Occipital lobe (tissue), 2 donors: ENCODE measurements around the gene CD2. TPM values are rescaled to one million over a fixed set of nuclear protein-coding genes. Genes with fewer than 3 reads are reported as not detected.

Experiments
- DNase-seq: peaks from one replicate; lab custom pipeline; 2025; lab: John Stamatoyannopoulos, UW
- total RNA-seq: library from RNA; depleted of rRNA; stranded (reverse); fragments of >200 nt; gene quantifications from one replicate; pipeline ENCODE4 v1.2.3, GENCODE V29; 2014

CD2 gene
- total RNA-seq, 1 donor from 2014 or later, result not detected

DNA sequence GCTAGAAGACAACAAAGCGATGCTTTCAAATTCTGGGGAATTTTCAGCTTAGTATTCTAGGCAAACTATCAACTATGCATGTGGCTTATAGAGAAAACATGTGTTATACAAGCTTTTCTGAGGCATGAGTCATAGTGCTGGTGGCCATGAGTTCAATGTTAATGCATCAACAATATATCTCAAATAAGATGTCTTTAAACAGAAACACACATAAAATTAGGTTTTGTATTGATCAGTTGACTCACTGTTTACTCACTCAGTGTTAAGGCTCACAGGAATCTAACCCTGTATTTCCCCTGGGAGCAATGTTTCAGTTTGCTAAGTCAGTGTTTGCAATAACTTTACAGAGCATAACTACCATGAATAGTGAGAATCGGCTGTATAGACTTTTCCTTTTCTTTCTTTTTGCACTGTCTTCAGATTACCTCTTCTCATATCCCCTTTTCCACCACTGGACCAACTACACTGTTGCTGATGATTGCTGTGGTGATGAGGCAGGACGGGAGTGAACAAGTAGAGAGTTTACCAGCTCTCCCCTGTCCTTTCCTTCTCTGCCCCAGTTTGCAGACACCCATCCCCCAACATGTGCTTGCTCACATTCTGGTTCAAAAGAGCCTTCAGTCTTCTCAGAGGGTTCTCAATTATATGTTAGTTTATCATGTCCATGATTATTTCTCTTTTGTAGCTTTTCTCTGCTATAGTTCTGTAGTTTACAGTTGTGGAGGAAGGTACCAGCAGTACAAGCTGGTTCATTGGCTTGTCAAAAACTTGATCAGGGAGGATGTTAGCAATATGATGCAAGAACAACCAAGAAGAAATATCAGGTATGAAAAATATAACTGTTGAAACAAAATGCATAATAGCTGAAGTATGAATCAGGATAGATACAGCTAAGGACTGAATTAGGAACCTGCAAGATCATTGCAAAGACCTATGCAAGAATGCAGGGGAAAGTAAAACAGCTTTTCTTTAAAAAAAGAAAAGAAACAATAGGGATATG is 23.9 kb downstream of the CD2 start:
- no peak for DNase-seq

DNA sequence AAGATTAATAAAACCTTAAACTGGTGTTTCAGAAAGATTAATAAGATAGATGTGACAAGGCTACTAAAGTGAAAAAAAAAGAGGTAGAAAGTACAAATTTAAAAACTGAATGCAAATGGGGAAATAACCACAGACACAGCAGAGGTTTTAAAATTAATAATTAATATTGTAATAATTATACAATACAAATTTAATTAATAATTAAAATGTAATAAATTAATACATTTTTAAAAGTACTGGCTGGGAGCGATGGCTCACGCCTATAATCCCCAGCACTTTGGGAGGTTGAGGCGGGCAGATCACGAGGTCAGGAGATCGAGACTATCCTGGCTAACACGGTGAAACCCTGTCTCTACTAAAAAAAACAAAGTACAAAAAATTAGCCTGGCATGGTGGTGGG is 26.8 kb downstream of the CD2 start:
- no peak for DNase-seq

DNA sequence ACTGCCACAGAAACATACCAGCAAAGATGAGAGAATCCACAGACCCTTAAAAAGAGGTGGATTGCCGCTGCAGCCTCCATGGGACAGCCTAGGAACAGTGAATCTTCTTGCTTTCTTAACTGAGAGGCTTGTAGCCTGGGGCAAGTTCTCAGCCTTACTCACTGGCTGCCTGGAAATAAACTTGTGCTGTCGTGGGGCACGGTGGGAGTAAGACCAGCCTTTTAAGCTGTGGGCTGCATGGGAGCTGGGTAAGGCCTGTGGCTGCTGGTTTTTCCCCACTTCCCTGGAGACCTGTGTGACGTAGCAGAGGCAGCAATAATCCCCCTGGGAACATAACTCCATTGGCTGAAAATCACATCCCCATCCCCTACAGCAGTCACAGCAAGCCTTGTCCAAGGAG is 30.8 kb downstream of the CD2 start:
- no peak for DNase-seq

DNA sequence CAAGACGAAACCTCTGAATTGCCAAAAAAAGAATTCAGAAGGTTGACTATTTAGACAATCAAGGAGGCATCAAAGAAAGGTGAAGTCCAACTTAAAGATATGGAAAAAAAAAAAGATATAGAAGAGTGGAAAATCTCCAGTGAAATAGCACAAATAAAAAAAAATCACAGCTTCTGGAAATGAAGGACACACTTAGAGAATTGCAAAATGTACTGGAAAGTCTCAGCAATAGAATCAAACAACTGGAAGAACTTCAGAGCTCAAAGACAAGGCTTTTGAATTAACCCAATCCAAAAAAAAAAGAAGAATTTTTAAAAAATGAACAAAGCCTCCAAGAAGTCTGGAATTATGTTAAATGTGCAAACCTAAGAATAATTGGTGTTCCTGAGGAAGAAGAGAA is 31.8 kb downstream of the CD2 start:
- no peak for DNase-seq

DNA sequence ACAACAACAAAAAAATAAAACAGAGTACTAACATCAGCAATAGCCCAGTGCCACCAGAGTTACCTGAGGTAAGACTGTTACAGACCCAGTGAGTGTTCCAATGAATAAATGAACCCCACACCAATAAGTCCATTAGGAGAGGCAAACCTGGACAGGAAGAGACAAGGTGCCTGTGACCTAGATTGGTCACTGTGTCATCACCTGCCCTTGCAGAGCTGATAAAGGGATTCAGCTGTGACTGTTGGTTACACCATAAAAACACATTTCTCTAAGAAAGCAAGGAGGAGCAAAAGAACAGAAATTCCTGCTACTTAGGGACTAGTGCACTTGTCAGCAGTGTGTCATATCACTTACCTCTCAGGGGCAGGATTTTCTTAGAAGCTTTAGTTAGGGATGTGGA is 37.5 kb downstream of the CD2 start:
- no peak for DNase-seq

DNA sequence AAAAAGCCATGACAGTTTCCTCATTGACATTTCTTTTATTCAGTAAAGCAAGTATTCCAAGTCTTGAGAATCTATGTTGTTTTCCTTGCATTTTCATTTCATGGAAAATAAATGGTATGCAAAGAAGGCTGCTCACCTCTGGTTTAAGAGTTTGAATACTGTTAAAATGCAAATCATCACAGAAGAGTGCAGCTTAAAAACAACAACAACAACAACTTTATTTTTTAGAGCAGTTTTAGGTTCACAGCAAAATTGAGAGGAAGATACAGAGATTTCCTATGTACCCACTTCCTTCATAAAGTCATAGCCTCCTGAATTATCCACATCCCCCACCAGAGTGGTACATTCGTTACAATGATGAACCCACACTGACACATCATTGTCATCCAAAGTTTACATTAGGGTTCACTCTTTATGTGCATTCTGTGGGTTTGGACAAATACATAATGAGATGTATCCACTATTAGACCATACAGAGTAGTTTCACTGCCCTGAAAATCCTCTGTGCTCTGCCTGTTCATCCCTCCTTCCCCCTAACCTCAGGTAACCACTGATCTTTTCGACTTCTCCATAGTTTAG is 39.2 kb downstream of the CD2 start:
- no peak for DNase-seq

DNA sequence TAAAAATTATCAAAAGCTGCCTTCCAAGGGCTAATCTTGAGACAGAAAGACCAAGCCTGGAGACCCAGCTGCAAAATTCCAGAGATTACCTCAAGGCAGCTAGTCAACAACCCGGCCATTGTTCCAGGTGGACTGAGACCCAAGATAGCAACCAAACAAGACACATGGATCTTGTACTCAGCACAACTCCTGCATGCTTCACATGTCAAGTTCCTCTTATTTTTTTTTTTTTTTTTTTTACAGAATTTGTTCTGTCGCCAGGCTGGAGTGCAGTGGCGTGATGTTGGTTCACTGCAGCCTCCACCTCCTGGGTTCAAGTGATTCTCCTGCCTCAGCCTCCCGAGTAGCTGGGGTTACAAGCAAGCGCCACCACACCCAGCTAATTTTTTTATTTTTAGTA is 40.1 kb downstream of the CD2 start:
- no peak for DNase-seq

DNA sequence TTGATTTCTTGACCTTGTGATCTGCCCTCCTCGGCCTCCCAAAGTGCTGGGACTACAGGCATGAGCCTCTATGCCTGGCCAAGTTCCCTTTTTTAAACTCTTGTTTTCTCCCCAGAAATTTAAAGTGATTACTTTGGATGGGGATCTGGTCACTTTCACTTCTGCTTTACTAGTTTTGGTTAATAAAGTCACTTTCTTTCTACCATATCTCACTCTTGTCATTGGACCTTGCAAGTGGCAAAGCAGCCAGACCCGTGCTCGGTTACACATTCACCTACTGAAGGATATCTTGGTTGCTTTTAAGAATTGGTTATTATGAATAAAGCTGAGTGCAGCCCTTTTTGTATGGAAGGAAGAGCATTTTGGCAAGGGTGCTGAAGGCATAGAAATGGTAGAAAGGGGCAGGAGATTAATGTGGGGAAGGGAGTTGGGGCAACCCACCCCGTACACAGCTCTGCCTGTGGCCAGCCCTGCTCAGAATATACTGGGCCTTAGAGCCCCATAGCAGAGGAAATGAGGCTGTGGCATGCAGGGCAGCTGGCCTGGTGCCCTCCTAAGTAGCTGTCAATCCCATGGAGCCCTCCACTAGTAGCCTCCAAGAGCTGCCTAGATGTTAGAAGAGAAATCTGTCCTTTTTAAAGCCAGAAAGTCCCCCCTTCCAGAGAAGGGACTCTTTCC is 40.7 kb downstream of the CD2 start:
- no peak for DNase-seq

DNA sequence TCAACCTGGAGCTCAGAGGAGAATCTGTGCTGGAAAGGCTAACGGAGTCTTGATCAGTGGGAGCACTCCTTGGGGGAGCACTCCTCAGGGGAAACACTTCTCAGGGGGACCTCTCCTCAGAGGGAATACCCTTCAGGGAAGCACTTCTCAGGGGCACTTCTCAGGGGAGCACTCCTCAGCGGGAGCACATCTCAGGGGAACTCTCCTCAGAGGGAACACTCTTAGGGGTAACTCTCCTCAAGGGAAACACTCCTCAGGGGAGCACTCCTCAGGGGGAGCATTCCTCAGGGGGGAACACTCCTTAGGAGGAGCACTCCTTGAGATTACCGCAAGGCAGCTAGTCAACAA is 41.2 kb downstream of the CD2 start:
- DNase-seq, result no peak

DNA sequence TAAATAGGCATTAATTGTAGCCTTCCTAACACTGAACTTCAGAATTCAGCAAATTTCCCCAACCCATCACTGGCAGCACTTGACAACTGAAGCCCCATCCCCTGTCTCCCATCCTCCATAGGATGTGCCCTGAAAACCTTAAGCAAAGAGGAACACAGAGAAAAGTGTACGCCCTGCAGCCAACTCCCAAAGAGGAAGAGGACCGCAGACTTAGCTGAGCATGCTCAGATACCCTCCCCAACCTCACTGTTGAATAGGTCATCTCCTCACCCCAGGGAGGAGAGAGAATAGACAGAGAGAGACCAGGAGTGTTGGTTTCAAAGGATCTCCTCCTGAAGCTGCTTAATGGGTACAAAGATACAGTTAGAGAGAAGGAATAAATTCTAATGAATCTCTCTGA is 50.5 kb downstream of the CD2 start:
- DNase-seq, result no peak

DNA sequence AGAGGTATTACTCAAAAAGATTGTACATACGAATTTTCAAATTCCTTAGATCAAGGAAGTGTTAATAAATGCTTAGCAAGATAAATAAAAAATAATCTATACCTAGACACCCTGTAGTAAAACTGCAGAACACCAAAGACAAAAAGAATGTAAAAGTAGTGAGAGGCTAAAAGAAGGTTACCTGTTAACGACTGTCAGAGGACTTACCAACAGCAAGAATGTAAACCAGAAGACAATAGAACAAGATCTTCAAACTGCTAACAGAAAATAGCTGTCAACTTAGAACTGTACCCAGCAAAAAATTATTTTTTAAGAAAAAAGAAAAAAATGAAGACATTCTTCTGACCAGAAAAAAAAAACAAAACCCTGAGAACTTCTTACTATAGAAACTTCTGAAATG is 51.2 kb downstream of the CD2 start:
- DNase-seq, result no peak

DNA sequence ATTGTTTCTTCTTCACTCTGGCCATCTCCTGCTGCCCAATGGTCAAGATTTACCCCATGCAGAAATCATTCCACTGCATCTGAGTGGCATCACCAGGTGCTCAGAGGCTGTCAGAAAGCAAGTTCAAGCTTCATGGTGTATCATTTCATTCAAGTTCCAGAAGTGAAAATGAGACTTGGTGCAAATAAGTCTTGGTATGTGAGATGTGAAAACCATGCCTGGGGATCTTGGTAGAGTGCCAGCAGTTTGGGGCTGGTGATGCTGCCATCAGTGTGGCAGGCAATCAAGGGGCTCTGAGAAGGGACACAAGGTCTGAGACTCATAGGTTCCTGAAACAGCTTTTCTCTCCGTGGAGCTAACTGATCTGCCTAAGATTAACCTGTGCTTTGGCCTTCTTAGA is 52.0 kb downstream of the CD2 start:
- DNase-seq, result no peak

DNA sequence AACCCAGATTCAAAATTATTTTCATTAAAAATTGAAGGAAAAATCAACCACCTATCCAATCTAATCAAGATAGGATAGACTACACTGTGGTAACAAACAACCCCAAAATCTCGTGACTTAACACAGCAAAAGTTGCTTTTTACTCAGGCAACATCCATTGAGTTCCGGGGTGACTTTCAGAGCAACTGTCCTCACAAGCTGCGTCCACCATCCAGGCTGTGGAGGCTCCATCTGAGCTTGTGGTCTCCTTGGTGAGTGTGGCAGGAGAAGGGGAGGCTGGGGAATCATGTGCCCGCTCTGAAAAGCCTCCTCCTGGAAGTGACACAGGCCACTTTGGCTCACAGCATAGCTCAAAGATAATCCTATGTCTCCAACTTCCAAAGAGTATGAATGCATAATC is 52.4 kb downstream of the CD2 start:
- DNase-seq, result no peak

DNA sequence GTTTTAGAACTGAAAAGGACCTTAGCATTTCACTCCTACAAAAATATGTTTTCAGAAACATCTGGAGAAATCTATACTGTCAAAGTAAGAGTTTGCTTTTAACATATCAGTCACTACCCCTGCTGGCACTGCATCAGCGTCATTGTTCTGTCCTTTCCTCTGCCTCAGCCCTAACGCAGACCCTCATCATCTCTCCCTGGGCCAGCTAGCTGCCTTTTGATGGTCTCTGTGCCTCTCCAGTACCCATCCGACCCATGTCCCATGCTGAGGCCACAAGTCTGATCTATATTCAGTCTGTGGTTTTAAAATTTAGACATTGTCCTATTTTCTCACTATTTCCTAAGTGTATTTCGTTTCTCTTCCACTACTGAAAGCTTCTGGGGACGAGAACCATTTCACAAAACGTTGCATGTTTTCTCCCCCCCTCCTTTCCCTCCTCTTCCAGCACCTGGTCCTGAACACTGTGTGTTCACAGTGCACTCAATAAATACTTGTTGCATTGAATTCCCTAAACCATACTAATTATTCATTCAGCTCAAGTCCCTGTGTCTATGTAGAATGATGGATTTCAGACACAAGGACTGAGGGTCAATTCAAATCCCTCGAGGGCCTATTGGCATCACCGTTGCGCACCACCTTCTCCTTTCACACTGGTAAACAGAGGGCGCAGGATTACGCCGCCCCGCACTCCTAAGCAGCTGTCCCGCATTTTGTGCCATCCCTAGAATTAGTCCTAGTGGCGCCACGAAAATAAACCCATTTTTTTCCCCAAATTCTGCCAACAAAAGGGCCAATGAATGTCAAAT is 53.4 kb downstream of the CD2 start:
- DNase-seq, result no peak

DNA sequence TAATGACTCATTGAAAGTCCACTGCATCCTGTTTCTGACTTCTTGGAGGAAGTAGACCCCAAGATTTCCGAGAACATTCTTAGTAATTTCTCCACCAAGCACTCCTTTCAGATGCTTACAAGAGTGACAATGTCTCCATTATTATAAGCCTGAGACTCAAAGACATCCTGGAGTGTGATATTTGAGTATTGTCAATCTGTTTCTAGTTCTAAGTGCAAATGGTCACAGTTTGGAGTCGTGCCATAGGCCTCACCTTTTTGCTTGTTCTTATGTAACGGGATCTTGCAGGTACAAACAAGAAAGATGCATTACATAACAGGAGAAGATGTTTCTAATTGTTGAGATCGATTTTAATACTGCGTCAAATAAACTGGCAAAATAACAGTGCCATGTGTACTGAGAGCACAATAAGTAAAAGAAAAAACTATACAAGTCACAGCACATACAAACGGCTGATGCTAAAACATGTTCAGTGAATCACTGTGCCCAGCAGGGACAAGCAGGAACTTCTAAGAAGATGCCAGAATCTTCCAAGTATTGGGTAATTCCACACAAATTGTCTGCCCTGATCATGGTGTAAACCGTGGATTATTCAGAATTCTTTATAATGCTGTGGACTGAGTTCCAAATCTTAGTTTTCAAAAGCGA is 54.1 kb downstream of the CD2 start:
- no peak for DNase-seq

DNA sequence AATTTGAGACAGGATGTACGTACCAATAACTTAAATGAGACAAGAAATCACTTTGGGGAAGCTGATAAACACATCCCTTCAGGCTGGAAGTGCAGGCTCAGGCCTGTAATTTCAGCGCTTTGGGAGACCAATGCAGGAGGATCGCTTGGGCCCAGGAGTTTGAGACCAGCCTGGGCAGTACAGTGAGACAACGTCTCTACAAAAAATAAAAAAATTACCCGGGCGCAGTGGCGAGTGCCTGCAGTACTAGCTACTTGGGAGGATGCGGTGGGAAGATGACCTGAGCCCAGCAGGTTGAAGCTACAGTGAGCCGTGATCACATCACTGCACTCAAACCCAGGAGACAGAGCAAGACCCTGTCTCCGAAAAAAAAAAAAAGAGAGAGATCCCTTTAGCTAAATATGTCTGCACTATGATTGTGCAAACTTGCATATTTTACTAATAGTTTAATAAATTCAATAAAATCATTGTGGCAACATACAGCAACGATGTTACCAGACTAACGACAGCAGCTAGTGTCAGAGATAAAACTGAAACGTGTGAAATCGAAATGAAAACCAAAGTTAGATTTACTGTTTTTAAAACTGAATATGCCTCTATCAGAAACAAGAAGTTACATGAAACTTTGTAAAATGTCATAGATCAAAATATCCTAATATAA is 54.7 kb downstream of the CD2 start:
- no peak for DNase-seq

DNA sequence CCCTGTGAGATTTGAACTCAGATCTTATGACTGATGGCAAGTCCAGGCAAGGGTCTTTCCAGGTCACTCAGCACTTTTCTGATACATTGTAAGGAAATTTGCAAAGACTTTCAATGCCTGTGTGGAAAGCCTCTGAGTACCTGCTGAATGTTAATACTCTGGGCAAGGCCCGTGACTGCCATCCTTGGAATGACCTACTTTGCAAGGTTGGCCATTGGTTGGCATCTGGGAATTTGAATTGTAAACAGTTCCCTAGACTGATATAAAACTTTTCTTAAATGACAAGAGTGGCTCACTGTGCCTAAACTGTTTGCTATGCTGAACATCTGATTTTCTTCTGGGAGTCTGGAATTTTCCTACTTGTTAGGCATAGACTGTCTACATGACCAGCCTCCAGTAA is 57.1 kb downstream of the CD2 start:
- DNase-seq, result no peak

DNA sequence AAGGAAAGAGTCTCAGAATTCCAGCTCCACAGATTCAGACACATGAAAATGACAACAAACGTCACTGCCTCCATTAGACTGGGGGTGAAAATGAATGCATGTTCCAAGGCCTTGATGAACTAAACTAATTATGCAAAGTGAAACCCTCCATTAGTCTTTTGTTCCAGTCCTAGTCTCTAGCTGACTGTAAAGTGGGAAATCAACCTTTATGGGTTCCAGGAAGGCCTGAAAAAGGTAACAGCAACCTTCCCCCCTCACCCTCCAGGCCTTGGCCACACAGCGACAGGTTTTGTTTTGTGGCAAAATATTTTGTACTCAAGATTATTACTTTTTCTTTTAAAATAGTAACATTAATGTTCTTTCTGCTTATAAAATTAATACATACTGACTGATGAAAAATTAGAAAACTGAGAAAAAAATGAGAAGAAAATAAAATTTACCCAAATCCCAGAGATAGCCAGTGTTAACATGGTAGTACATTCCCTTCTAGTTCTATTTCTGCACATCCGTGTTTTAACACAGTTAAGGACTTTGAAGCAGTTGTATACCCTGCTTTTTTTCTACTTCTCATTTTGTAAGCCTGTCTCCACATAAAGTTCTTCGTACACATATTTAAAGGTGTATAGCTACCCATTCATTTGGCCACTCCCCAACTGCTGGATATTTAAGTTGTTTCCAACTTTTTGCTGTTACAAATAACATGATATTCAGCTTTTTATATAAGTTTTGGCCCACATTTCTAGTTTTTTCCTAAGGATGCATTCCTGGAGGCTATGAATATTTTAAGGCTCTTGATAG is 60.9 kb downstream of the CD2 start:
- DNase-seq, result no peak

DNA sequence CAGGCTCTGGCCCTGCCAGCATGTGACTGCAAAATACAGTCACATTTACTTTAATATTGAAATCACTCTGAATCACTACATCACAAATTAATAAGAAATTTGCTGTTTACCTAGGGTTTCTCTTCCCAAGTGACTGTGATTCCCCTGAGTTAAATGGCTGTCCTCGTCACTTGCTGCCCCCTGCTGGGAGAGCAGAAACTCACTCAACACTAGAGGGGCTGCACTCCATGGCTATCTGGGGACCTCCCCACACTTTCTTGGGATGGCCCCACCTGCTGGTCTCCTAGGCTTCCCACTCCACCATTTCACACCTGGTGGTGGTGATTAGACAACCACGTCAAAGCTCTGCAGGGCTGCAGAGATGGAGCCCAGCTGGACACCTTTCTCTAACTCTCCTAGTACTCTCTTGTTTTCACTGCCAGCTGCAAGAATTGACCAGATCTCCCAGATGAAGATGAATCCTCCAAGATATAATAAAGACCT is 63.4 kb downstream of the CD2 start:
- DNase-seq, result no peak
